Adrenal gland (tissue), 12 donors: ENCODE results near the gene OR51B2. TPM values are rescaled to one million over a fixed set of nuclear protein-coding genes. Genes with fewer than 3 reads are reported as not detected.
A peak's percentile ranks its signal among the peaks of the same experiment; 100 is the strongest.

Experiments used
- DNase-seq, 7 donors: peaks; one replicate each; pipeline ENCODE4 v3.0.0-alpha.2; 2019 to 2020
- H3K27ac ChIP-seq, 5 donors: fragments of 200-600 bp; sonication (generic) in 4 of 5; 1 replicate in 3 of 5; 2 replicates in 2 of 5; pipeline versions ENCODE4 v1.5.1 to v1.8.0; 2016 to 2020; ENCODE audit warnings: mild to moderate bottlenecking in 1 of 5
- H3K27me3 ChIP-seq: fragments of 200-600 bp; 2 replicates; pipeline ENCODE4 v1.8.0; 2021
- H3K36me3 ChIP-seq, 2 donors: fragments of 200-600 bp; replicated peaks in 1 of 2; 1 replicate in 1 of 2; 2 replicates in 1 of 2; pipeline versions ENCODE4 v1.5.1 to v1.8.0; 2018 to 2022
- H3K4me1 ChIP-seq, 2 donors: fragments of 200-600 bp; replicated peaks in 1 of 2; 1 replicate in 1 of 2; 2 replicates in 1 of 2; pipeline versions ENCODE4 v1.5.1 to v1.8.0; 2018 to 2021
- H3K4me3 ChIP-seq, 4 donors: fragments of 200-600 bp; sonication (generic) in 3 of 4; one replicate each; pipeline ENCODE4 v1.5.1; 2016 to 2018
- H3K9me3 ChIP-seq, 3 donors: fragments of 200-600 bp; sonication (generic) in 1 of 3; replicated peaks in 1 of 3; 1 replicate in 2 of 3; 2 replicates in 1 of 3; pipeline versions ENCODE4 v1.5.1 to v1.8.0; 2016 to 2021
- POLR2A ChIP-seq, 2 donors: fragments of 450-650 bp; IDR thresholded peaks; one replicate each; pipeline ENCODE4 v1.6.1; 2017; ENCODE audit warnings: antibody characterized with exemption in 2 of 2, mild to moderate bottlenecking in 2 of 2, moderate library complexity in 1 of 2
- WGBS, 4 donors: extraction: QIAGEN DNeasy Blood & Tissue Kit in 2 of 4; methylation state at CpG; one replicate each; pipeline versions ENCODE4 v1.1.5 to v1.1.7; 2013 to 2017; 5-methylcytosine and 5-hydroxymethylcytosine counted together
- intact Hi-C, 2 donors: fragments of 100-400 bp; cut with DNase I; formaldehyde crosslinking; loops; one replicate each; pipeline versions ENCODE4 v1.14.1 to v1.15.0; 2022 to 2023
- polyA plus RNA-seq, 3 donors: library from polyadenylated mRNA; stranded (reverse); fragments of 200-250 nt in 2 of 3; fragments of 350-450 nt in 1 of 3; fragmentation: Illumina TruSeq in 1 of 3; extraction: RNeasy Lipid Tissue Mini Kit (QIAGEN cat#74804) in 1 of 3; gene quantifications; one replicate each; pipeline ENCODE4 v1.2.3, GENCODE V29; 2013 to 2014
- total RNA-seq, 9 donors: library from RNA; depleted of rRNA in 4 of 9; stranded (reverse); fragments of >200 nt in 4 of 9; fragments of 120-200 nt in 1 of 9; fragmentation: NEBNext Ultra II Directional in 1 of 9; extraction: Animal tissue kit (Norgen Biotek cat#: 25700) in 1 of 9; gene quantifications; one replicate each; pipeline versions ENCODE4 v1.1.0 to v1.2.4, GENCODE V29; 2013 to 2023
- TF ChIP-seq, protein P1 (sequence below), 6 experiments: fragments of 450-650 bp in 4 of 6; fragments of 200-600 bp in 2 of 6; sonication (generic) in 1 of 6; IDR thresholded peaks; 1 replicate in 5 of 6; 2 replicates in 1 of 6; pipeline versions ENCODE4 v1.5.1 to v1.8.0; 2016 to 2021; ENCODE audit warnings: antibody characterized with exemption in 6 of 6, mild to moderate bottlenecking in 2 of 6, moderate library complexity in 1 of 6
- donor health status: healthy with polysubstance abuse.
- donor health status: Bipolar disorder and iron deficiency.
- donor health status: DM: yes; HTN: yes; CAD: no.
- donor health status: DM: no; HTN: no; CAD: no.
- donor health status: DM: no; HTN: no; CAD: no.
- donor health status: DM: yes; HTN: yes; CAD: no.

OR51B2 gene
- total and polyA plus RNA-seq, 12 donors, result 0.33 to 1.3 TPM; not detected in 10

- no peak overlapping the region for H3K4me3 ChIP-seq
- TF ChIP-seq, protein P1, sequence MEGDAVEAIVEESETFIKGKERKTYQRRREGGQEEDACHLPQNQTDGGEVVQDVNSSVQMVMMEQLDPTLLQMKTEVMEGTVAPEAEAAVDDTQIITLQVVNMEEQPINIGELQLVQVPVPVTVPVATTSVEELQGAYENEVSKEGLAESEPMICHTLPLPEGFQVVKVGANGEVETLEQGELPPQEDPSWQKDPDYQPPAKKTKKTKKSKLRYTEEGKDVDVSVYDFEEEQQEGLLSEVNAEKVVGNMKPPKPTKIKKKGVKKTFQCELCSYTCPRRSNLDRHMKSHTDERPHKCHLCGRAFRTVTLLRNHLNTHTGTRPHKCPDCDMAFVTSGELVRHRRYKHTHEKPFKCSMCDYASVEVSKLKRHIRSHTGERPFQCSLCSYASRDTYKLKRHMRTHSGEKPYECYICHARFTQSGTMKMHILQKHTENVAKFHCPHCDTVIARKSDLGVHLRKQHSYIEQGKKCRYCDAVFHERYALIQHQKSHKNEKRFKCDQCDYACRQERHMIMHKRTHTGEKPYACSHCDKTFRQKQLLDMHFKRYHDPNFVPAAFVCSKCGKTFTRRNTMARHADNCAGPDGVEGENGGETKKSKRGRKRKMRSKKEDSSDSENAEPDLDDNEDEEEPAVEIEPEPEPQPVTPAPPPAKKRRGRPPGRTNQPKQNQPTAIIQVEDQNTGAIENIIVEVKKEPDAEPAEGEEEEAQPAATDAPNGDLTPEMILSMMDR (IDR thresholded peaks at IDR 0.05), result no peak
- no peak for TF ChIP-seq POLR2A (IDR thresholded peaks at IDR 0.05)
- H3K36me3 ChIP-seq, result no peaks in the 10 kb centered on the region
- intact Hi-C loops, result no loop called here
- H3K27ac ChIP-seq, result no peak overlapping the region
- WGBS, 4 donors, result 70 to 74% (median 73%) methylated on average over 7 of the region's 7 CpGs
- no peaks in the 10 kb centered on the region for H3K4me1 ChIP-seq
- no peaks in the 10 kb centered on the region for H3K27me3 ChIP-seq
- H3K9me3 ChIP-seq, result no peaks in the 10 kb centered on the region
- DNase-seq, result peak in 5 of 7 donors; percentile 16 to 47 (median 18)
These were observed 35.8 kb downstream of the OR51B2 start for GRCh38 chr11:5288108-5288905.

GRCh38 chr11:5286901-5287300, 37.2 kb downstream of the OR51B2 start:
- H3K27ac ChIP-seq, result no peak overlapping the region
- TF ChIP-seq POLR2A (IDR thresholded peaks at IDR 0.05), result no peak
- TF ChIP-seq, protein P1 (IDR thresholded peaks at IDR 0.05), result no peak
- no peaks in the 10 kb centered on the region for H3K36me3 ChIP-seq
- DNase-seq, result no peak
- no peaks in the 10 kb centered on the region for H3K4me1 ChIP-seq
- H3K9me3 ChIP-seq, result no peaks in the 10 kb centered on the region
- WGBS, 4 donors, result 67 to 80% (median 74%) methylated on average over 3 of the region's 3 CpGs
- no peak overlapping the region for H3K4me3 ChIP-seq
- intact Hi-C loops, result no loop called here
- no peaks in the 10 kb centered on the region for H3K27me3 ChIP-seq

- WGBS, 4 donors, result 32 to 62% (median 40%) methylated on average over 1 of the region's 1 CpG
- no peaks in the 10 kb centered on the region for H3K4me1 ChIP-seq
- intact Hi-C loops, result no loop called here
- H3K9me3 ChIP-seq, result no peaks in the 10 kb centered on the region
- H3K36me3 ChIP-seq, result no peaks in the 10 kb centered on the region
- no peak for TF ChIP-seq POLR2A (IDR thresholded peaks at IDR 0.05)
- TF ChIP-seq, protein P1 (IDR thresholded peaks at IDR 0.05), result no peak
- no peak overlapping the region for H3K27ac ChIP-seq
- H3K27me3 ChIP-seq, result no peaks in the 10 kb centered on the region
- H3K4me3 ChIP-seq, result no peak overlapping the region
- no peak for DNase-seq
These were observed 37.7 kb downstream of the OR51B2 start for GRCh38 chr11:5286351-5286750.

- intact Hi-C loops, result no loop called here
These were observed 38.3 kb downstream of the OR51B2 start for GRCh38 chr11:5285703-5286340.

More at GRCh38 chr11:5285703-5286340, 38.3 kb downstream of the OR51B2 start:
- TF ChIP-seq, protein P1 (IDR thresholded peaks at IDR 0.05), result no peak
- no peak for TF ChIP-seq POLR2A (IDR thresholded peaks at IDR 0.05)
- H3K36me3 ChIP-seq, result no peaks in the 10 kb centered on the region
- no peak overlapping the region for H3K4me3 ChIP-seq
- no peaks in the 10 kb centered on the region for H3K9me3 ChIP-seq
- no peaks in the 10 kb centered on the region for H3K27me3 ChIP-seq
- no peak for DNase-seq
- no peak overlapping the region for H3K27ac ChIP-seq
- no peaks in the 10 kb centered on the region for H3K4me1 ChIP-seq
- WGBS, 4 donors, result 78 to 86% (median 84%) methylated on average over 4 of the region's 4 CpGs
